Heart left ventricle (tissue), 16 donors: Measurements from ENCODE around the gene ARPP21. TPM values are rescaled to one million over a fixed set of nuclear protein-coding genes. Genes with fewer than 3 reads are reported as not detected.

ENCODE experiments used
- ATAC-seq, 4 donors: fragments of 200-7000 bp; cut with Tn5 transposase; one replicate each; pipeline ENCODE4 v1.9.1; 2020 to 2022; ENCODE audit warnings: moderate library complexity in 4 of 4, mild to moderate bottlenecking in 3 of 4, moderate number of reproducible peaks in 1 of 4
- DNase-seq, 5 donors: peaks; one replicate each; pipeline ENCODE4 v3.0.0-alpha.2; 2020
- H3K27ac ChIP-seq, 12 donors: fragments of 200-600 bp; sonication (generic) in 4 of 12; one replicate each; pipeline versions ENCODE4 v1.5.0 to v1.8.0; 2016 to 2022; ENCODE audit warnings: mild to moderate bottlenecking in 2 of 12
- H3K27me3 ChIP-seq, 9 donors: fragments of 200-600 bp; sonication (generic) in 2 of 9; one replicate each; pipeline versions ENCODE4 v1.5.1 to v1.8.0; 2016 to 2022; ENCODE audit warnings: mild to moderate bottlenecking in 3 of 9
- H3K36me3 ChIP-seq, 9 donors: fragments of 200-600 bp; sonication (generic) in 2 of 9; one replicate each; pipeline versions ENCODE4 v1.5.0 to v1.8.0; 2018 to 2022; ENCODE audit warnings: mild to moderate bottlenecking in 2 of 9
- H3K4me1 ChIP-seq, 12 donors: fragments of 200-600 bp; sonication (generic) in 4 of 12; one replicate each; pipeline versions ENCODE4 v1.5.0 to v1.8.0; 2016 to 2022; ENCODE audit warnings: mild to moderate bottlenecking in 3 of 12
- H3K4me3 ChIP-seq, 12 donors: fragments of 200-600 bp; sonication (generic) in 4 of 12; one replicate each; pipeline versions ENCODE4 v1.5.0 to v1.8.0; 2017 to 2022; ENCODE audit warnings: mild to moderate bottlenecking in 9 of 12, moderate library complexity in 4 of 12
- H3K9me3 ChIP-seq, 12 donors: fragments of 200-600 bp; sonication (generic) in 4 of 12; one replicate each; pipeline versions ENCODE4 v1.5.0 to v1.8.0; 2016 to 2022; ENCODE audit warnings: mild to moderate bottlenecking in 1 of 12
- CTCF ChIP-seq, 12 donors: fragments of 200-600 bp; sonication (generic) in 4 of 12; IDR thresholded peaks; one replicate each; pipeline versions ENCODE4 v1.5.0 to v1.8.0; 2018 to 2022; ENCODE audit warnings: antibody characterized with exemption in 12 of 12, mild to moderate bottlenecking in 5 of 12
- POLR2A ChIP-seq, 2 donors: fragments of 450-650 bp; IDR thresholded peaks; one replicate each; pipeline ENCODE4 v1.6.1; 2017; ENCODE audit warnings: antibody characterized with exemption in 2 of 2, mild to moderate bottlenecking in 2 of 2, moderate library complexity in 2 of 2
- WGBS, 4 donors: extraction: QIAGEN DNeasy Blood & Tissue Kit in 2 of 4; methylation state at CpG; one replicate each; pipeline versions ENCODE4 v1.1.5 to v1.1.7; 2013 to 2018; 5-methylcytosine and 5-hydroxymethylcytosine counted together
- intact Hi-C, 10 donors: fragments of 100-400 bp; cut with DNase I; formaldehyde crosslinking; loops; one replicate each; pipeline versions ENCODE4 v1.11.1 to v1.14.2; 2022
- polyA plus RNA-seq, 2 donors: library from polyadenylated mRNA; stranded (reverse); fragments of 200-250 nt; gene quantifications; one replicate each; pipeline ENCODE4 v1.2.3, GENCODE V29; 2013
- total RNA-seq, 9 donors: library from RNA; depleted of rRNA in 2 of 9; stranded (reverse); fragments of >200 nt in 2 of 9; fragmentation: NEBNext Ultra II Directional in 3 of 9; extraction: Animal tissue kit (Norgen Biotek cat#: 25700) in 3 of 9; gene quantifications; one replicate each; pipeline versions ENCODE4 v1.1.0 to v1.2.4, GENCODE V29; 2016 to 2023
- donor health status: ischemic (EF 13 %, LVEDD 7.1; RV severe dilation, severe dysfunction).
- donor health status: healthy with polysubstance abuse.
- donor health status: DM: no; HTN: yes; CAD: no.
- donor health status: DM: no; HTN: no; CAD: no.
- donor health status: ischemic (EF 25% LVEDD 6.9; RV normal size, moderate dysfunction).
- donor health status: ischemic (EF 25% LVEDD 5.7; RV mildly dilated, moderate dysfunction).
- donor health status: healthy.
- donor health status: DM: yes; HTN: yes; CAD: no.
- donor health status: ischemic (EF 35%, LVEDD 5.7; RV mildly dilated, moderate dysfunction).
- donor health status: nonischemic (EF 11% LVEDD 7.7; RV severe dilation, severe dysfunction).
- donor health status: DM: yes; HTN: yes; CAD: no.
- donor health status: PGD.
- donor health status: ischemic (EF 29% LVEDD 5.4; RV normal size, mild dysfunction).
- donor health status: nonischemic (EF 23%, LVEDD 6.1; RV moderate dilation, normal function).

ARPP21 gene
- total and polyA plus RNA-seq, 11 donors: 0.01 to 0.98 TPM; not detected in 9

GRCh38 chr3:35678643-35679161 is 39.4 kb downstream of the ARPP21 start:
- no peaks in the 10 kb centered on the region for H3K36me3 ChIP-seq
- intact Hi-C loops: no loop called here
- WGBS, 4 donors: 87 to 90% (median 89%) methylated on average over 7 of the region's 7 CpGs
- H3K27ac ChIP-seq: no peak overlapping the region
- DNase-seq: no peak
- no peaks in the 10 kb centered on the region for H3K4me1 ChIP-seq
- no peak overlapping the region for H3K4me3 ChIP-seq
- peaks cover 0 to 4% (median 0%) of the 10 kb centered on the region in 9 donors for H3K27me3 ChIP-seq
- ATAC-seq: no peak
- TF ChIP-seq POLR2A (IDR thresholded peaks at IDR 0.05): no peak
- TF ChIP-seq CTCF (IDR thresholded peaks at IDR 0.05): no peak
- no peaks in the 10 kb centered on the region for H3K9me3 ChIP-seq

- TF ChIP-seq CTCF (IDR thresholded peaks at IDR 0.05): no peak
- no peak for TF ChIP-seq POLR2A (IDR thresholded peaks at IDR 0.05)
- no peak overlapping the region for H3K27ac ChIP-seq
- intact Hi-C loops: no loop called here
- H3K4me1 ChIP-seq: no peaks in the 10 kb centered on the region
- DNase-seq (no peak), ATAC-seq (no peak)
- H3K36me3 ChIP-seq: no peaks in the 10 kb centered on the region
- WGBS, 4 donors: 85 to 92% (median 91%) methylated on average over 14 of the region's 14 CpGs
- no peaks in the 10 kb centered on the region for H3K9me3 ChIP-seq
- H3K27me3 ChIP-seq: peaks cover 0 to 5% (median 0%) of the 10 kb centered on the region in 9 donors
- H3K4me3 ChIP-seq: no peak overlapping the region
Observed at GRCh38 chr3:35679409-35680080, 40.2 kb downstream of the ARPP21 start.

DNA sequence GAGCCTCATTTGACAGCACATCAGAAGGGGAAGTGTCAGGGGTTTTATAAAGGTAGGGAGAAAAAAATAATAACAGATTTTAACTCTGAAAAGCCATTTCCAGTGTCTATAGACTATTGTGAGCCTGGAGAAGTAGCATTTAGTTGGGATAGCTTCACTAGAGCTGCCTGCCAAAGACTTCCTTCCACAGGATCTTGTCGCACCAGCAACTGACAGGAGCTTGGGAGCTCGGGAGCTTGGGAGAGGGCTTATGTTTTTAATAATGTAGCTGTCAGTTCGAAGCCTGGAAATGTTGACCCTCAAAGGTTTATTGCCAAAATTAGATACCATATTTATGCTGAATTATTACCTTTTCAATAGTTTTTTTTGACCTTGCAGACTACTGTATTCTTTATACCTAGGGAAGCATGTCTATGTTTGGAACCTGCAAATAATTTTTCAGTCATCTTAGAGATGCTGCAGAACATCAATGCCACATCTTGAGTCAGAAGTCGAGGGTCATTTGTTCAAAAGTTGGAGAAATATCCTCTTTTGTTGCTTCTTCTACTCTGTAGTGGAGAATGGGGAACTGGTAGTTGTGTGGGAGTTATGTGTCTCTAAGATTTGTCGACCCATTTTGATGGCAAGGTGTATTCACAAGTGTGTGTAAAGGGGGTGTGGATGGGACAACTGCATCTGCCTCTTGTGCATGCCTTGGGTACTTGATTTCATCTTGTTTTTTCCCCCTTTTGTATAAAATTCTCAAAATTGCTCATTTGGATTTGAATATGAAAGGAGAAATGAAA is 41.7 kb downstream of the ARPP21 start:
- TF ChIP-seq POLR2A (IDR thresholded peaks at IDR 0.05): no peak
- no peak for TF ChIP-seq CTCF (IDR thresholded peaks at IDR 0.05)
- no peaks in the 10 kb centered on the region for H3K36me3 ChIP-seq
- peaks cover 0 to 5% (median 3%) of the 10 kb centered on the region in 9 donors for H3K27me3 ChIP-seq
- DNase-seq (no peak), ATAC-seq (no peak)
- 48 to 58% (median 53%) methylated on average over 5 of the region's 5 CpGs for WGBS, 4 donors
- no peaks in the 10 kb centered on the region for H3K9me3 ChIP-seq
- H3K27ac ChIP-seq: no peak overlapping the region
- no peak overlapping the region for H3K4me3 ChIP-seq
- intact Hi-C loops: no loop called here
- H3K4me1 ChIP-seq: no peaks in the 10 kb centered on the region

- Histone ChIP-seq H3K27me3 (peaks cover 0 to 6% (median 3%) of the 10 kb centered on the region in 9 donors), H3K4me3 (no peak overlapping the region), H3K4me1 (no peaks in the 10 kb centered on the region), H3K36me3 (no peaks in the 10 kb centered on the region), H3K9me3 (no peaks in the 10 kb centered on the region), H3K27ac (no peak overlapping the region)
- no peak for DNase-seq
- 92 to 100% (median 96%) methylated on average over 3 of the region's 3 CpGs for WGBS, 4 donors
- no peak for ATAC-seq
- TF ChIP-seq POLR2A (IDR thresholded peaks at IDR 0.05) (no peak), CTCF (IDR thresholded peaks at IDR 0.05) (no peak)
- intact Hi-C loops: no loop called here
Observed at GRCh38 chr3:35685153-35685552, 45.8 kb downstream of the ARPP21 start.
